ENCODE results near the gene CCDC47.
"Not testable (repeated sequence)": the region's sequence is repeated elsewhere in the genome, so short reads cannot be mapped to it uniquely, and the experiment has no call there.

CCDC47 gene

DNA sequence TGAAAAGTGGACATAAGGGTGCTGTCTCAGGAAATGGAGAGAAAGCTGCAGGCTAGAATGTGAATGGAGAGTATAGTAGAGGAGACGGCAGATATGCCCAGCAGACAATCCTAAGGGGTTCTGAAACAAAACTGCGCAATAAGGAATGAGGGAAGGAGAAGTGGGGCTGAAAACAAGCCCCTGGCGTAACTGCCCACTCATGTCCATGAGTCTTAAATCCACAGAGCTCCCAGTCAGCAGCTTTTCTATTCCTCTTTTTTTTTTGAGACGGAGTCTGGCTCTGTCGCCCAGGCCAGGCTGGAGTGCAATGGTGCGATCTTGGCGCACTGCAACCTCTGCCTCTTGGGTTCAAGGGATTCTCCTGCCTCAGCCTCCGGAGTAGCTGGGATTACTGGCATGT is 37.7 kb downstream of the CCDC47 start:
- no peak for DNase-seq (ENCODE audit: low read depth)

DNA sequence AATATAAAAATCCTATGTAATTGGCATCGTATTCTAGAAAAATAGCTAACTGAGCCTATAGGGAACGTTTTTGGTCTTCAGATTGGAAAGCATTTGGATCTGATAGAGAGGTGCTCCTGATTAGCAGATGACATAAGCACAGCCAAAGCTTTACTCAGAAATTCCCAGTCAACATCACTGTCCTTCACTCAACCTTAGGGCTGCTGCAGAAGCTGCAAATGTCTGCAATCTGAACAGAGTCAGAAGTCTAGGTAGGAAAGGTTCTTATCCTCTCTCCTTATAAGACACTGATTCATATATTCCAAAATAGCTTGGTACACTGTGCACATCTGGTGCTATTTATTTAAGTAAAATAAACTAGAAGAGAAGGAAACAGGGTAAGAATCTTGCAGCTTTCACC is 51.0 kb downstream of the CCDC47 start:
- no peak for DNase-seq (ENCODE audit: low read depth)

DNA sequence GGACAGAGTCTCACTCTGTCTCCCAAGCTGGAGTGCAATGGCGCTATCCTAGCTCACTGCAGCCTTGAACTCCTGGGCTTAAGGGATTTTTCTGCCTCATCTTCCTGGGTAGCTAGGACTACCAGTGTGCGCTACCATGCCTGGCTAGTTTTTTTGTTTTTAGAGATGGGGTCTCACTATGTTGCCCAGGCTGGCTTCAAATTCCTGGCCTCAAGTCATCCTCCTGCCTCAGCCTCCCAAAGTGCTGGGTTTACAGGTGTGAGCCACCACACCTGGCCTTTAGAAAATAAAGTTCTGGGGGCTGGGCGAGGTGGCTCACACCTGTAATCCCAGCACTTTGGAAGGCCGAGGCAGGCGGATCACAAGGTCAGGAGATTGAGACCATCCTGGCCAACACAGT is 53.2 kb downstream of the CCDC47 start:
- DNase-seq (ENCODE audit: low read depth): not testable (repeated sequence)

DNA sequence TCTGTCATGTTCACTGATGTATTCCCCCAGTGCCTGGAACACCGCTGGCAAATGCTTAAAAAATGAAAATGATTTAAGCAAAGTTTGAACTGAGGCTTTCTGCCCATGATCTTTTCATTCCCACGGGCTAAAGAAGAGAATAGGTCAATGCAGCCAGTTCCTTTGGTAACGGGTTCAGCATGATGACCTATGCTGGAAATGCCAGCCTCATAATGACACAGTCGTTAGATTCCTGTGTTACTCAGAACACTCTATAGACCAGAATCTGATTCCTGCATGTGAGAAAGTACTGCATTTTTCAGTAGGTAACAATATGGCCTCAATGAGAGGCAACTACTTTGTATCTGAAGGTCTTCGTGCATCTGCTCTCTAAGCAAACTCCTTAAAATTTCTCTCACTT is 54.4 kb downstream of the CCDC47 start:
- DNase-seq (ENCODE audit: low read depth): no peak

DNA sequence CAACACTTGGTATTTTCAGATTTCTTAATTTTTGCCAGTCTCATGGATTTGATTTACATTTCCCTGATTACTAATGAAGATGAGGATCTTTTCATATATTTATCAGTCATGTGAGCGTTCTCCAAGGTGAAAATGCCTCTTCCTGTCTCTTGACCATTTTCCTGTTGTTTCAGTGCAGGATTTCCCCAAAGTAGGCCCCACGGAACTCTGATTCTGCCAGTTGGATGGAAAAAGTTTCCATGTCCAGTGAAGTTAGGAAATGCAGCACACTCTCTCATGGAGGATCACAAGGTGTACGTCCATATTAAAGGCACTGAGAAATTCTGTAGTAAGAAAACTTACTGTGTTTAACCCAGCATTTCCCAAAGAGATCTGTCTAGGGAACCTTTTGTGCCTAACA is 57.0 kb downstream of the CCDC47 start:
- no peak for DNase-seq (ENCODE audit: low read depth)

DNA sequence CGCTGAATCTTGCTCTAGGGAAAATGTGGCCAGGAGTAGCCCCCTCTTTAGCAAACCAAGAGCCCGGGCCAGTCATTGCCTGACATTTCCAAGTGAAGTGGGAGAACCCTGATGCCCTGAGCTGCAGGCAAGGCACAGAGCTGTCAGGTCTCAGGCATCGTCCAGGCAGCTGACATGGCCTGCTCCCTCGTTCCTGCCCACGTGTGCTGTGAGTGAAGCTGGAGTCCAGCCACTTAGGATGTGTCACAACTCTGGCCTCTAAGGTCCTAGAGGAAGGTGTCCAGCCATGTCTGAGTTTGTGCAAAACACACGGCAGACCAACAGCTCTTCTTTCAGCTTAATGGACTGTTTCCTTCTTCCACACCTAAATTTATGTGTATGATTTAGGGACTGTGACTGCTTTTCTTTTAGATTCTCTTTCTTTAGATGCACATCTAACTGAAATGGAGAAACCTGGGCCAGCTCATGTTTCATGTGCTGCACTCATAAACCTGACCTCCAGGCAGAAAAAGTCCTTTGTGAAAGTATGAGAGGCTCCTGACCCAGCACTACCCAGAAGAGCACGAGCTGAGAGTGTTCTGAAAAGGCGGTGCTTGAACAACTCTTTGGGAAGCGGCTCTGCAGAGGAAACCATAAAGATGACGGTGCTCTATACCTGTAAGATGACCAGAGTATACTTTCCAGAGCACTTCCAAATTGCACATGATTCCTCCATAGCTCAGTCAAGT is 58.7 kb downstream of the CCDC47 start:
- DNase-seq (ENCODE audit: low read depth): no peak

DNA sequence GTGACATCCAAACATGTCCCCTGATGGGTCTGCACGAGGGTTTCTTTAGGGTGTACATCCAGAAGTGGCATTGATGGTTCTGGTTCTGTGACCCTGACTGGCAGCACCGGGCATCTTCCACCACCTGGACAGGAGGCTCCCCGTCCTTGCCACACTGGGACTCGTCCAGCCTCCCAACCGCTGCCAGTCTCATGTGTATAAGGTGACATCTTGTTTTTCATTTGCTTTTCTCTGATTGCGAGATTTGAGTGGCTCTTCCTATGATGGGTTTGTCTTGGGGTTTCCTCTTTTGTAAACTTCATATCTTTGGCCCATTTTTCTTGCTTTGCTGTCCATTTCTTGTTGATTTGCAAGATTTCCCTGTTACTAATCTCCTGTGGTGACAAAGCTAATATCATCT is 64.3 kb downstream of the CCDC47 start:
- no peak for DNase-seq (ENCODE audit: low read depth)

DNA sequence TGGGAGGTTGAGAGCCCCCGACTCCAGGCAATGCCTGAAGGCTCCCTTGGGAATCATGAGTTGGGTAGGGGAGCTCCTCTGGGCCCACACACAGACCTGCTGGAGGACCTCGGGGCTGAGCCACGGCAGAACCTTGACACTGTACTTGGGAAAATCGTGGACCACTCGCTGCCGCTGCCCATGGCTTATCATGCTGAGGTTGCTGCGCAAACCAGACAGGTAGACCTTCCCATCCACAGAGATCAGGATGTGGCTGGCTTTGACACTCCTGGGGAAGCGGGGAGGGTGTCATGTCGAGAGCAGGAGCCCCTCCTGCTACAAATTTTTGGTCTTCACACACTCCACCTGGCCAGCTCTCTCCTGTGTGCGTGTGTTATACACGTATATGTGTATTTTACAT is 66.2 kb downstream of the CCDC47 start:
- no peak for DNase-seq (ENCODE audit: low read depth)

DNA sequence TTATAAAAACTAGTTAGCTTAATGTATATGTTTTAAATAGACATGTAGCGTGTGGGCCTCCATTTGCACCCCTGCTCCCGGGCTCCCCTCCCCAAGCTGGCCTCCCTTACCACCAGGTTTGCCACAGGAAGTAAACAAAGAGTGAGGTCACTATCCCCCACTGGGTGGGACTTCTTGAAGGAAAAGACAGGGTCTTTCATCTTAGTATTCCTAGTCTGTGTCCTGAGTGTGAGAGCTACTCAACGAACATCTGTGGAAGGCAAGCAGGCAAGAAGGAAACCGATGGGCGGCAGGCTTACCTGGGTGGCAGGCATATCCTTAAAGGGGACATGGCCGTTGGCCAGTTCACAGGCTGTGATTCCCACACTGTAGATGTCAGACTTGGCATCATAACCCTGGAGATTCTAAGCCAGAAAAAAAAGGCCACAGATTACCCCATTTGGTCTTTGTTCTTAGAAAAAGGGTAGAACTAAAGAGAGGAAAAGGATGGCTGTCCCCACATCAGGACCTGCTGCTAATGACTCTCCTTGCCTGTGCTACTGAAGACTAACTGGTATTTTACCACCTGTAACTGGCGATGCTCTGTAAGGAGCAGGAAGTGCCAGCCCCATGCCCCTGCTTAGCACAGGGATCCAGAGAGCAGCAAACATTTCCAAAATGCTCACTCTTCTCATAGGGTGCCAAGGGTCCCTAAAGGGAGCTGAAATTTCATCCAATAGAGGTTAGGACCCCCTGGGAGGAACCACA is 66.9 kb downstream of the CCDC47 start:
- no peak for DNase-seq (ENCODE audit: low read depth)

DNA sequence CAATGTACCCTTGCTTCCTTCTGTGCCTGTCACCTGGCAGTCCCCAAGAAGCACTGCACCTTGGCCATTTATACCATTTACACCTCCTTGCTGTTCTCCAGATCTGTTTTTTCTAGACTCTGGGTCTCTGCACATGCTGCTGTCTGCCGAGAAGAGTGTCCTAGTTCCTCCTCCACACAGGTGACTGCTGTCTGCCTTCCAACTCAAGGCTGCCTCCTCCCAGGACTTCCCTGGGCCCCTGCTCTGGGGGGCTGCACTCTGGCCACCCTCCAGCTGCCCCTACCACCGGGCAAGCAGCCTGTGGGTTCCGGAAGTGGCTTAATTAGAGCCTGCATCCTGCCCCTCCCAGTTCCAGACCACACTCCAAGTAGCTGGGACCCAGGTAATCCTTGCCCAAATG is 67.7 kb downstream of the CCDC47 start:
- no peak for DNase-seq (ENCODE audit: low read depth)

DNA sequence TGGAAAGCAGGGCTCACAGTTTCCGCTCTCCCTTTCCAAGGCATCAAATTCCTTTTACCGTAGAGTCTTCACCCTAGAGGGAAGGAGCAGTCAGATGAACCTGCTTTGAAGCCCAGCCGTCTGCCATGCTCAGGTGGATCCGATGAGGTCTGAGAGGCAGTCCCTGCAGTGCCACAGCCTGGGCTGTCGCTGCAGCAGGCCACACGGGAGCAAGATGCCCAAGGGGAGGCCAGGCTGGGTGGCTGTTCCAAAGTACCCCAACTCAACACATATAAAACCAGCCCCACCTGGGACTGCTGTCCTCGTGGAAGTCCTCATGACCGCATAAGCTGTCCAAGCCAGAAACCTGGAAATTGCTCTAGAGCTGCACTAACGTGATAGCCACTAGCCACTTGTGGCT is 68.6 kb downstream of the CCDC47 start:
- DNase-seq (ENCODE audit: low read depth): no peak

DNA sequence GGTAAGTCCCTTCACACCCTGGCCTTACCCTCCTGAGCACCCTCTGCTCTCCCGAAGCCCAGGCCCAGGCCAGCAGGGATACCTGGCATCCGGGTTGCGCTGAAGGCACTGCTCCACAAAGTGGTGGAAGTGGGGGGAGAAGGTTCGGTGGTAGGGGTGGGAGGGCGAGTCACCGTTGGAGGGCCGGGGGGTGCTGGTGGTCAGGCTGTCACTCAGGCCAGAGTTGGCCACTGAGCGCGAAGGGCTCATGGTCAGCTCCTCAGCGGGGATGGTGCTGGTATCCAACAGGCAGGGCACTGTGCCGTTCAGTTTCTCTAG is 69.2 kb downstream of the CCDC47 start:
- DNase-seq (ENCODE audit: low read depth): no peak

DNA sequence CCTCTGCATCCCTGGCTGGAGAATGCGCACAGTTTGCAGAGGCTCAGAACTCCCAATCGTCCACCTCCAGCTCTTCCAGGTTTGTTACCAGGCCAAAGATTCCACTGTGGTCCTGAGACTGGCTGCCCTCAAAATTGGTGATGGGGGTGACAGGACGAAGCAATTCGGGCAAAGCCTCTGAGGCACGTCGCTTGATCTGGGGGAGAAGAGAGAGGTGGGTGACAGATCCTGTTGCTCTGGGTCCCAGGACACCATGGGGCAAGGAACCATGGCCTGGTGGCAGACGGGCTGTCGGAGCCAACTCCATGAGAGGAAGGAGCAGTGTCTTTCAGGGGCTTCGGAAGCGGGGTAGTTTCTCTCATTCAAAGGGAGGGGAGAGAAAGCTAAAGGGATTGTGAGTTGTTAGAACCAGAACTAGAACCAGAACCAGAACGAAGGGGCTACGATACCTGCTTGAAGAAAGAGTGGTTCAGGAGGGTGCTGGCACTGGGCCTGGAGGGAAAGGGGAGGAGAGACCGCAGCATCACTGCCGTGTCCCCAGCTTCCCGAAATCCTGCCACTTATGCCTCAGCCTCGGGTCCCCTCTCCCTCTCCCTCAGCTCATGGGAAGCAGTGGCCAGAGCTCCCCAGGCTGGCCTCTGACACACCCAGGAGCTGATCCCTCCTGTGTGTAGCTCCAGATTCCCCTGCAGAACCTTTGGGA is 69.7 kb downstream of the CCDC47 start:
- DNase-seq (ENCODE audit: low read depth): no peak

DNA sequence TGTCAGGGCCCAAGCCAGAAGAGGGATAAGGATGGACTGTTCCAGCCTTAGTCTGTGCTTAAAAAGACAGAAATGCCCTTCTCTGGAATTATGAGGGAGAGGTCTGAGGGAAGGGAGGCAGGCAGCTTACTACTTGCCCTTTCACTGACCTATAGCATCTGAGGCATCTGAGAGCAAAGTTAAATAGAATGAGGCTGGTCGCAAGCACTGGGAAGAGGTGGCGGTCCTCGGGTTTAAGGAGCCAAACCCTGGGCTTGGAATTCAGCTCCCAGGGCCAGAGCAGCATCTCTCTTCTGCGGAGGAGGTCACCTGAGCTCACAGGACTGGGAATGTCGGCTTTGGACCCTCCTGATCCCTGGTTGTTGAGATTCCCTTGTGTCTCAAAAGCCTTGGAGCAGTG is 70.4 kb downstream of the CCDC47 start:
- DNase-seq (ENCODE audit: low read depth): no peak

DNA sequence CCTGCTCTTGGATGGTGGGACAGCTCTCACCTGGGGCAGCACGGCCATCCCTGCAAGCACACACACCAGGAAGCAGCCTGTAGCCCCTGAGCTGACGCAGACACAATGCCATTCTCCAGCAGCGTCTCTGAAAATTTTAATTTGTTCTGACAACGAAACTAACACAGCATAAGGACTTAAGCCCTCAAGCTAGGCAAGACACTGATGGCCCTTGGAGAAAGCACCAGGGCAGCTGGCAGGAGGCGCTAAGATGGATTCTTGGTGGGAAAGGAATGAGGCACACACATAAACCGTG is 70.7 kb downstream of the CCDC47 start:
- no peak for DNase-seq (ENCODE audit: low read depth)

DNA sequence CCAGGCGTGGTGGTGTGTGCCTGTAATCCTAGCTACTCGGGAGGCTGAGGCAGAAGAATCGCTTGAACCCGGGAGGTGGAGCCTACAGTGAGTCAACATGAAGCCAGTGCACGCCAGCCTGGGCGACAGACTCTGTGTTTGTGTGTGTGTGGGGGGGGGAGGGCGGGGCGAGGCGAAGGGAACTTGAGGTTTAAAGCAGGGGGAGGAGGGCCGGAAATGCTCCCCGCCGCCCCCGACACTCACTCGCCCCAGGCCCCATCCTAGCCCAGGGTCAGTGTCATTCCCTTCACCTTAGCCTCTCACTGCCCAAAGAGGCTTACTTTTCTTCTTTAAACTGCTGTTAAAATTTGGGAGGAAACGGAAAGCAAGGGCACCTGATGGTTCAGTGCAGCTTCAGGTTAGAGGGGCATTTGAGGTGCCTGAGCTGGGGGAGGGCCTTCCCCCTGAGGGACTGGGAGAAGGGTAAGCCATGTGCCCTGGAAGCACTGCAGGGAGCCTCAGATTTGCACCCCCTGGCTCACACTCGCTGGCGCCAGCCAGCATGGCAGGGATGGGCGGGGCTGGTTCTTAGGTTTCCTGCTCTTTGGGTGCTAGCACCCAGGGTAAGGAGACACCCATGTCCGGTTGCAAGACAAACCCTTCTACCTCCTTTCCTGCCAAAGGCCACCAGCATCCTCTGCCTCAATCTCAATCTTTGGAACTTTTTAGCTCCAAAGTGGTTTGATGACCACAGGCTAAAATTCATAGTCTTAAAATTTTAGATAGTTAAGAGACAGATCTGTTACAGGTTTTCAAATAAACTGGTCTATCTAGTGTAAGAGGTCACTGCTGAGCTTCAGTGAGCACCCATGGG is 71.3 kb downstream of the CCDC47 start:
- DNase-seq (ENCODE audit: low read depth): no peak

DNA sequence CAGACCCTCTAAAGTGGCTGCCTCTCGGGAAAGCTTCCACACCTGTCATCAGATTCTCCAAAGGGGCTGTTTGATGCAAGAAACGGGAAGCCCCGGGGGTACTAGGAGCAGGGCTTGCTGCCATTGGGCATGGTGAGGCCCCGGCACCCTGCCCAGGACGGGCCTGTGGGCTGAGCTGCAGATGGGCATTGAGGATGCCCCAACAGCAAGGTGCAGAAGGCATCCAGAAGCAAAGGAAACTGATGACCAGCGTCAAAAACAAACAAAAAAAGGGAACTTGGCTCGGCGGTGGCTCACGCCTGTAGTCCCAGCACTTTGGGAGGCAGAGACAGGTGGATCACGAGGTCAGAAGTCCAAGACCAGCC is 72.0 kb downstream of the CCDC47 start:
- no peak for DNase-seq (ENCODE audit: low read depth)

DNA sequence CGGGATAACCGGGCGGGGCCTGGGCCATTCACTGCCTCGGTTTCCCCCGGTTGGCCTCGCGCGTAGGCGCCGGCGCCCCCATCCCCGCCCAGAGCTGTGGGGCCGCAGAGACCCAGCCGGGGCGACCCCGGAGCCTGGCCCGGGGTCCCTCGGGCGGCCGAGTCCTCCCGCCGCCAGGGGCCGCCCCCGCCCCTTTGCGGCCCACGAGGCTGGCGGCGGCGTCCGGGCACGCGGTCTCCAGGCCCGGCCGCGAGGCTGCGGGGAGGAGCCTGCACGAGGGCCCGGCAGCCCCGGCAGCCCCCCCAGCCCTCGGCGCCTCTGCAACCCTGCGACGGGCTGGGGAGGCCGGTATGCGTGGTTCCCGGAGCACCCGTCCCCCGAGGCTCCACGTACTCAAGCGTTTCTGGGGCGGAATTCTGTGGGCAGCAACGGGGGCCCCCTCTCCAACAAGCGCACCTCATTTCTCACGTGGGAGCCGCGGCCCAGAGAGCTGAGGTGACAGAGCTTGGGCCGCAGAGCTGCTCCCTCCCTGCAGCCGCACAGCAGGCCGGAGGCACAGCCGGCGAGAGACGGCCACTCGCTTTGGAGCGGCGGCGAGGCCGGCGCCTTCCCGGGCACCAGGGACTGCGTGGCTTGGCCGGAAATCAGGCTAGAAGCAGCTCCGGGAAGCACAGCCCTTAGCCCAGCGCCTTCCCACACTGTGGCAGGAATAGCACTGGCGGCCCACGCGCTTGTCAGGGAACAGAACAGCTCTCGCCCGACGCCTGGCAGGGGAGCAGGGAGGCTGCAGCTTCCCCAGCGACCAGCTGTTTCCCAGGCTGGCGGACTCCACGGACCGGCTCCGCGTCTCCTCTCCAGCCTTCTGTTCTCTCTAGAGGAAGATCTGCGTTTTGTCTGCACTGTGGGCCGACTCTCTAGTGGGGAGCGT is 72.6 kb downstream of the CCDC47 start:
- DNase-seq (ENCODE audit: low read depth): no peak

DNA sequence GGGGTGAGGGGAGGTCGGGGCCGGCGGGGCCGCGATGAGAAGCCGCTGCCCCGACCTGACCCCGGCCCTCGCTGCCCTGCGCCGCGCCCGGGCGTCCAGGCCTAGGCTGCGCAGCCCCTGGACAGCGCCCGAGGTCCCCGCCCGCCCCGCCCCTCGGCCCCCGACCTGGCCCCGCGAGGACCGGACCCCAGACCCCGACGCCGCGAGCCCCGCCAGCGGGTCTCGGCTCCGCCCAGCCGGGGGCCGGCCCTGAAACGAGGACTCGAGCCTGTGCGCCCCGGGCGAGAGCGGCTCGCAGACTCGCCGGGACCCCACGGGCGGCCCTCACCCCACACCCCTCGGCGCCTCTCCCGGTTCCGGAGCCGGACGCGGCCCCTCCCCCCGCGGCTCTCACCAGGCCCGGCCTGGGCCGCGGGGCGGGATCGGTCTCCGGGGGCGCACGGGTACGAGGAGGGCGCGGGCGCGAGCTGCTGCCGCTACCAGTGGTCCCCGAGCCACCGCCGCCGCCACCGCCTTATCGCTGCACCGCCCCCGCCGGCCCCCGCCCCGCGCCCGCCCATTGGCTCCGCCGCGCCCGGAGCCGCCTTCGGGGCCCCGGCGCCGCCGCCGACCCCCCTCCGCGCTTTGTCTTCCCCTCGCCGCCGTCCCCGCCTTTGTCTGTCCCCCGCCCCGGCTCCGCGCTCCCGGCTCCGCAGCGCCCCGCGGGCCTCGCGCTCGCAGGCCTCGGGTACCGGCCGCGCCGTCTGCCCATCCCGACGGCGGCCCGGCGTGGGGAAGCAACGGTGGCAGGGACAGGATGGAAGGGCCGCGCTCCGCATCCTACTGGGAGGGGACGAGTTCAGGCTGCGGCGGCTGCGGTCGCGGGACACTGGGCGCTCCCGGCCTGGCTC is 73.5 kb downstream of the CCDC47 start, which contains the start of gene LIMD2:
Gene LIMD2, minus strand, starts transcription at position 488 of the 890 bp plus-strand sequence. CDS start 827 bp downstream, outside the sequence.
- no peak for DNase-seq (ENCODE audit: low read depth)

DNA sequence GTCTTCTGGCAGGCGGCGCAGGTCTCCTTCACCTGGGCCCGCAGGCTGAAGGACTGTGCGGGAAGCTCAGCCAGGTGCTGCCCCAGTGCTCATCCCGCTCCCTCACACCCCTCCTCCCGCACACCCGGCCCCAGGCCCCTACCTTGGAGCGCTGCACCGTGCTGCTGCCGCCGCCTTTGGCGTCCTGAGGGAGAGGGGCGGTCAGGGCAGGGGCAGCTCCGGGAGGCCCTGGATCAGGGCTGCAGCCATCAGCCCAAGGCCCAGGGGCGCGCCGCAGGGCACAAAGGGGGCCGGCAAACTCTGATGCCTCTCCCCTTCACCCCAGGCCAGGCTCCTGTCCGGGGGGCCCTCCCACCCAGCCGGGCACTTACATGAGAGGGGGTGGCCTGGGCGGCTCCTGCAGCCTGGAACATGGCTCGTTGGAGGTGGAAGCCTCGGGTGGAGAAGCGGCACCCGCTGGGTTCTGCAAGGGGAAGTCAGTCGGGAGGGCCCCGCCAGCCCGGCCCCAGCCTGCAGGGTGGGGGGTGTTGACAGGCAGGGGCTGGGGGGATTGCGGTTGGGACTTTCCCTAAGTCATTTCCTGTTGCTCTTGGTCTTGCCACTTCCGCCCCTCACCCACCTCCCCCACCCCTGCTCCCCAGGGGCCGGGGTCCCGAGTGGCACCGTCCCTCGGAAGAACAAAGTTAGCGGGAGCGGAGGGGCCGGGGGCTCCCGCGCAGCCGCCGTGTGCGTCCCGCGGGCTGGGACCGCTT is 74.3 kb downstream of the CCDC47 start:
- no peak for DNase-seq (ENCODE audit: low read depth)
